Measurements from ENCODE around the gene OBI1. TPM values are rescaled to one million over a fixed set of nuclear protein-coding genes. Genes with fewer than 3 reads are reported as not detected.

OBI1 gene
- total RNA-seq, 1 donor from 2014 or later = 16.3 TPM

DNA sequence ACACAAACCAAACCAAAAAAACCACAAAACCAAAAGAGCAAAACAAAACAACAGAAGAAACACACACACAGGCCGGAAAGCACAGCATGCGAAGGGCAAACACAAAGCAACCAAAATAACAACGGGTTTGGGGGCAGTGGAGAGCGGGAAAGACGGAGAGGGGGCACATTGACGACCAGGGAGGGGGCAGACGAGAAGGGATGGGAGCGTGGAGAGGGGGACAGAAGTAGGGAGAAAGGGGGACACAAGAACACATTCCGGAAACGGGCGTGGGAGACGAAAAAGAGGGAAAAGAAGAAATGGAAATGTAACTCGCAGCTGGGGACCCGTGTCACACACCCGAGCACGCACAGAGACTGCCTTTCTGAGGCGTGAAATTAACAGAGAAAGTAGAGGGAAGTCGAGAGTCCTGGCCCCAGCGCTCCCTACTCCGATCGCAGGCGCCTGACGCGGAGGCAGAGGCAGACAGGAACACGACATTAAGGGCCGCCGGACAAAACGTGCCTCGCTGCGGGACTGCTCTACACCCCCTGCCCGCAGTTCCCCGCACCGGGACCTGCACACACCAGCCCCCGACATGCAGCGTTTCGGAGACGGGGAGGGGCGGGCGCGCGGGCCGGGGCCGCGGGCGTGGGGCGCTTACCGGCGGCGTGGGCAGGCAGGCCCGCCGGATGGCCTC, 56.3 kb downstream of the OBI1 start:
- no peak for DNase-seq

DNA sequence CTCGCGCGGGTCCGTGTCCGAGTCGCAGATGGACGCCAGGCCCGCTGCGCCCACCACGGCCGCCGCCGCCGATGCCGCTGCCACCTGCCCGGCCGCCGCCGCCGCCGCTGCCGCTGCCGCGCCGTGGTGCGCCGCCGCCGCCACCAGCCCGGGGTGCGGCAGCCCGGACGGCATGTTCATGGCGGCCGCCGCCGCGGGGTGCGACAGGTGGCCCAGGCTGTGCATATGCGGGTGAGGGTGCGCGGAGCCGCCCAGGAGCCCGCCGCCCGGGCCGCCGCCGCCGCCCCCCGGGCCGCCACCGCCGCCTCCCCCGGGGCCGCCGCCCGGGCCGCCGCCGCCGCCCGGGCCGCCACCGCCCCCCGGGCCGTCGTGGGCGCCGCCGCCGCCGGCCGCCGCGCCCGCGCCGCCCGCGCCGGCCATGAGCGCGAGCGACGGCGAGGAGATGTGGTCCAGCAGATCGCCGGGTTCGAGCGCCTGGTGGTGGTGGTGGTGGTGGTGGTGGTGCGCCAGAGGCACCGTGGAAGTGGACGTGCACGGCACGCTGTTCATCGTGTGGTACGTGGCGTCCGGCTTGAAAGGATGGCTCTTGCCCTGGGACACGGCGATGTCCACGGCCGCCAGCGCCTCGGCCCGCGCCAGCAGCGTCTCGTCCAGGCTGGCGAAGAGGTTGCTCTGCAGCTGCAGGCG, 56.9 kb downstream of the OBI1 start:
- DNase-seq = no peak

DNA sequence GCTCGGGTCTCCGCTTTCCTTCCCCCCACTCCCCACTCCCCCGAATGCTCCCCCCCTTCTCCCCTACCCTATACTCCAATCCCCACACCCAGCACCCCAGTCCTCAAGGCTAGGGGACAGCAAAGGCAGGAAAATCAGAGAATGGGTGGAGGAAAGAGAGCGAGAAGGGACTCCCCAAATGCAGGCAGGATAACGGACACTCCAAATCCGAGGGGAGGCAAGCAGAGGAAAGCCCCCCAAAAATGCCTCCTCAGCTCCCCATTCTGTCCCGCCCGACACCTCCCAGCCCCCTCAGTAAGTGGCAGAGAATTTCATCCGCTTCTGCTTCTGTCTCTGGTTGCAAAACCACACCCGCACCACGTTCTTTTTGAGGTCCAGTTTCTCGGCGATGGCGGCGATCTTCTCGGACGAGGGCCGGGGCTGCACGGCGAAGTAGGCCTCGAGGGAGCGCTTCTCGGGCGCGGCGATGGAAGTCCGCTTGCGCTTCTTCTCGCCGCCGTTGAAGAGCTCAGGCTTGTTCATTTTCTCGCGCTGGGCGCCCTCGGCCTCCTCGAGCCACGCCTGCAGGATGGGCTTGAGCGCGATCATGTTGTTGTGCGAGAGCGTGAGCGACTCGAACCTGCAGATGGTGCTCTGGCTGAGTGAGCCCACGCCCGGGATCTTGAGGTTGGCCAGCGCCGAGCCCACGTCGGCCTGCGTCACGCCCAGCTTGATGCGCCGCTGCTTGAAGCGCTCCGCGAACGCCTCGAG, 57.7 kb downstream of the OBI1 start:
- DNase-seq = no peak

DNA sequence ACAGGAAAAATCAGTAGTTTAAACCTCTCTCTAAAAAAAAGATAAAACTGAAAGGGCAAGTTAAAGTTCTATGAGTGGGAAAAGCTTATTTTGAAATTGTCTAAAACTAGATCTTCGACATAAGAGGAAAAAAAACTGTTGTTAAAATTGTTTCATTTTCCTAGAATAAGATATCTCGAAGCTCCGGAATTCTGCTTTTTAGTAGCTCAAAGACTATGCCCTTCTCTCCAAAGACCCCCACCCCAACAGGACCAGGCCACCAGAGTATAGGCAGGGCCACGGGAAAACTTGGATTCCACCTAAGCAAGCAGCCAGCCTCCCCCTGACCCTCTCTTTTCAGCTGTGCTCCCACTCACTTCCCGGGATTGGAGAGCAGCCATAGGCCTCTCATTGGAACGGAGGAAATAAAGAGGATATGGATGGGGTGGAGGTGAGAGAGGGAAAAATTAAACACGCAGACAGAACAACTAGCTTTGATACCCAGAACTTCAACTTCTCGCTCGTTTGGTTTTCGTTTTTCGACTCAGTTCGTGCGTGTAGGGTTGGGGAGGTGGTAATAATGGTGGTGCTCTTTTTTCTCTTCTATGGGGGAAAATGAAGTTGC, 58.6 kb downstream of the OBI1 start:
- DNase-seq = no peak

DNA sequence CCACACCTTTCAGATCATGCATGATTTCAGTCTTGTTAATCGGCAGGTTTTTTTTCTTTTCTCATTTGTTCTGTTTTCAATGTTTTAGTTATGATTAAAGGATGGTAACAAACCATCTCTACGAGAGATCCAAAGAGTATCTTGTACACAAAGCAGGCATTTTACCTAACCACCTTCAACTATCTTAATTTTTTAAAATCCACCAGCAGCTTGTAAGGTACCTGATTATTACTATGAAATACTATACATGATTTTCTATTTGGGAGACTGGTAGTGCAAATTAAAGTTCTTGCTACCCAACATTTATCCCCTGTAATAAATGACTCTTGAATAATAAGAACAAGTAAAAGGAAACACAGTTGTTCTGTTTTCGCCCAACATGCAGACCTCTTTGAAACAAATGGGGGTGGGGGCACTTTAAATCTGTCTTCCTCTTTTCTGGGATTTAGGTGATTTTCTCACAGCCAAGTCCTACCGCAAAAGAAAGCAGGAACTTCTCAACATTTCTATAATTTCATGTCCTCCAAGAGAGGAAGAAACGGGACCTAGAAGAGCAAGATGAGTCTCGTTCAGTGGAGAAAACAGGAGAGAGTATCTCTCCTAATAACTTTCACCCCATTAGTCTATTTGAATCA, 59.2 kb downstream of the OBI1 start:
- no peak for DNase-seq

DNA sequence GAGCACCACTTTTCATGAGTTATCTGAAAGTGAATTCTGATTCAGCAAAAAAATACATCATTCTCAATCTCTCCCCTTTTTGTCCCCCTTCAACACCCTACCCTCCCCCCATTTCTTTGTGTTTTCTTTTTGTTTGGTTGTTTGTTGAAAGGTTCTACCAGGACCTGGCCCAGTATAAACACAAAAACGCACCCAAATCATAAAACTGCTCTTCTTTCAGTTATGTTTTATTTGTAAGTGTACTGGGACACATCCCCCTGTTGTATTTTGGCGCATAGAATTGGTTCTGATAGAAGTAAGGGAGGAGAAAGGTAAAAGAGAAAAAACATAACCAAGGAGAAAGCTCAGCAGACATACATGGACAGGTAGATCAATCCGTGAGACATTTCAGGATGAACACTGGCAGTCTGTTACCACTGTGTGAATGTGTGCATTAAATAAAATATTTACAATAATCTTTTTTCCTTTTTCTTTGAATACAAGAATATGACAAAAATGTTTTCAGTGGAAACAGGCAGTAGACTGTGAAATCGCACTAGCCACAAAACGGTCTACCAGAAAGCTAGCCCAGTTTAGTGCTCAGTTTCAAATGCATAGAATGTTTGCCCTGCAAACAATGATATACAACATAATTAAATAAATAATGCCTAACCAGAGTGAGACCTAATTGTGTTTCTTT, 59.9 kb downstream of the OBI1 start:
- DNase-seq = no peak

DNA sequence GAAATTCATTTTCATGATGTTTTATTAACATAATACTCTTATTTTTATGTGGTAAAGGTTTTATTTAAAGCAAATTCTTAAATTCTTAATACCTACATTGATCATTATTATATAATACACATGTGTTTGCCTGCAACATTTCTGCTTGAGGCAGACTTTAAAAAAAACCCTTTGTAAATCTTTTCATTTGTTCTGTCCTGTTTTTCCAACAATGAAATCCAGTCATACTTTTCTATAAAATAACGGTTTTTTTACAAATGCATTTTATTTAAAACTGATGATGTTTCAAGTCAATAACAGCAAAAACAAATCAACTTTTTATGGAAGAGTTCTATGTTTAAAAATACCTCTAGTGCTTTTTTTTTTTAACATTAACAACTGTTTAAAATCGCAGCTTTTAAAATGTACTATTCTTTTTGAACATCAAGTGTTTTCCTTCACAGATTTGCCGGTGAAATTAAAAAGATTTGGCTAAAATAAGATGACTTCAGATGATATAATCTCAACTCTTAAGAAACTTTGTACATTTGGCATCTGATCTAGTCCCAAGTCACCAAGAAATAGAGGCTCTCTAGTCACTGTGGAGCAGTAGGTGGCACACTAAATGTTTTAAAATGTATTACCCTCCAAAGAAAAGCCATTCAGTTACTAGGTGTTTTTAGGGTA, 60.7 kb downstream of the OBI1 start:
- no peak for DNase-seq

DNA sequence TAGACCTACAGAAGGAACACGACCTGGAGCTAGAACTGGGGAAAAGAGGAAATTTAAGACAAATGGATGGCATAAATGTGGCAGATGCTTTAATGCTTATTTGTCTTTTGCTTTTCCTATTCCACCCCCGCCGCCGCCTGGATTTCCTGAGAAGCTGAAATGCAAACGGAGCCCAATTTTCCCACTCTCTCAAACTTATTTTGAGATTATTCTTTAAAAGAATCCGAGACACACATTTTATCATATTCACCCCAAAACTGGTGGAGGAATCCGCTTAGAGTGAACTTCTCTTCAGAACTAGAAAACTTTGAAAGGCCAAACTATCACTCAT, 61.4 kb downstream of the OBI1 start:
- no peak for DNase-seq

DNA sequence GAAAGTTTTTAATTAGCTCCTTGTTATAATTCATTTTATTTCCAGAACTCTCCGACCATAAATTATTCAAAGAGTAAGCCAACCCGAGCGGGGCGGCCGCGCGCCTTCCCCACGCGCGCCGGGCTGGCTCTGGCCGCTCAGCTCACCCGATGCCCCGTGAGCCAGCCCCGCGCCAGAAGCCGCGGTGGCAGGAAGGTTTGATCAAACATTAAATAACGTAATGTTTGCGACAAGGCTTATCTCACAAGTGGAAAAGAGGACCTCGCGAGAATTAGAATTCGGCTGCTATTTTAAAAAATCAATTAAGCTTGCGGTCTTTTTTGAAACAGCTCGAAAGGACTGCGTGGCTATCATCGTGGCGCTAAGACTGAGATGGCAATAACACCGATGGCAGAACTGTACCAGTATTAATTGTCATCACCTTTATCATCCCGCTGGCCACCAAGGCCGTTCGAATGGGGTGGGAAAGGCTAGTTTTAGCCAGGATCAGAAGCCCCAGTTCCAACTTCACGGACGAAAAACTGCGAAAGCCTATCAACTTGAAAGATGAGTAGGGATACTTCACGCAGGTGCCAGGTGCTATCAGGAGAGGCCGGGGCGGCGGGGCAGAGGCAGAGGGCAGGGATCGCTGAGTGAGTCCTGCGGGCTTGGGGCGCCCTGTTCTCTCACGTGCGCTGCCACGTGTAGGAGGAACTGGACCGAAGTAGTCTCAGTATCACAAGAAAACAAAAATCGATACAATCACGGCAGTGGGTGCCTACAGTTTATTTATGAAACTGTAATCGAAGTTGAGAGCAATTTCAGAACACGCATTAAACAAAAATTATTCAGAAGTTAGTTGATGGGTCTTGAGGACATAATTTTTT, 62.0 kb downstream of the OBI1 start:
- DNase-seq = no peak

DNA sequence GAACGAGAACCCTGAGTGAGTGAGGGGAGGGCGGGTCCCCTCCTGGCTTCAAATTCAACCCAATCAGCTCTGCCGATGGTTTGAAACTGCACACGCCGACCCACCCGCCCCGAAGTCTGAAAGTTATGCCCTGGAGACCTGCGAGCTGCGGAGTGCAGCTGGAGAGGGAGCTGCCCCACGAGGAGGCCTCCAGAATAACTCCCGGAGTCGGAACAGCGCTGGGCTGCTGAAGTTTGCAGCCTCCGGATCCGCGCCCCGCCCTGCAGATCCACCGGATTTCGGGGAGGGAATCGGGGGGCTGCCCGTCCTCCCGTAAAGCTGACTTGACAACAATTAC, 62.6 kb downstream of the OBI1 start:
- DNase-seq = no peak

DNA sequence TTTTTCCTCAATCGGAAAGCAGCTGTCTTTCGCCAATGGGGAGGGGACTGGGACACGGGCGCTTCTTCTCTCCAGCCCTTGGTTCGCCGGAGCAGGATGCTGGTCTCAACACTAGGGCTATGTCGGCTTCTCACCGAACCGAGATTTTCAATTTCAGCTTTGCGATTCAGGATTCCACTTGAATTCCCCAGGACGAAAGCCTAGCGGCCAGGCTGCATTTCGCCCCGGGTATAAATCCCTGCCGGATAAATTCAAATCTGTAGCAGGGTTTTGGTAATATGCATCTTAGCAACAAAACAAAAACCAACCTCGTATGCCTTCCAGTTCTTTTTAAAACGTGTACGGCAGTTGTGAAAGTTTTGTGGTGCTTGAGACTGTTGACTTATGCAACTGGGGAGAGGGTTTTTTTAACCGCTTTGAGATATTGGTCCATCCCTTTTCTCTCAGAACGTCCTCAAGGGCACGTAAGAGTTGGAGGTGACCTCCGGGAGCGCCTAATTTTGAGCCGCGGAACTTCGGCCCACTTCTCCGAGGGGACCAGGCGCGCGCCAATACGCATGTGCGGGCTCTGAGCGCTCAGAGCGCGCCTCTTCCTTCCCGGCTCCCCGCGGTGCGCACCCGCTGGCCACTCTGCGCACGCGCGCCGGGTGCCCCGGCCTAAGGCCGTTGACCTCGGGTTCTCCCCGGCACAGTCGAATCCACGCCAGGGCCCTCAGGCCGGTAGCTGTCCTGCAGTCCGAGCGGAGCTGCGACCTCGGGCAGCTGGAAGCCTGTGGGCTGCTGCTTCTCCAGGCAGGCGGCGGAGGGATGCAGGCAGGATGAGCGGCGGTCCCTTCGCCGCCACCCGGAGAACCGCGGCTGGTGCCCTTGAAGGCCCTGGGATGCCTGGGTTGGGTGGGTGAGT, 63.2 kb downstream of the OBI1 start:
- DNase-seq = no peak

DNA sequence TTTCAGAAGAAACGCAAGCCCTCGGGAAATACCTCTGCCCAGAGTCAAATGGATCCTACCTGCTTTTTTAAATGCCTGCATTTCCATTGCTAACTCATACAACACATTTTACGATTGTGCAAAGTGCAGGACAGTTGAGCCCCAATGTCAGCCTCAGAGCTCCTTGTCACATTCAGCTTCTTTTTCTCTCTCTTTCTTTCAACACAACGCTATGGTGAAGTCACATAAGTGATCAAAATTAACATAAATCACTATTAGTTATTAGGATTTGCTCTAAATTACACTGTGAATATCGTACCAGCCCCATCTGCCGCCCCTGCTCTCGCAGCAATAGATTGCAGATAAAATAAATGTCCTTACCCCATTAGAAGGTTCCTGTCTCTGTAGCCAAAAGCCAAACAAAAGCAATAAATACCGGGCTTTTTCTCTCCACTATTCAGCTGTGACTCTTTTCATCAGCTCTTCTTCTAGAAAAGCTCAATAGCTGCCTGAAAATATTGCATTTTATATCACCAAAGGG, 64.4 kb downstream of the OBI1 start:
- DNase-seq = no peak

DNA sequence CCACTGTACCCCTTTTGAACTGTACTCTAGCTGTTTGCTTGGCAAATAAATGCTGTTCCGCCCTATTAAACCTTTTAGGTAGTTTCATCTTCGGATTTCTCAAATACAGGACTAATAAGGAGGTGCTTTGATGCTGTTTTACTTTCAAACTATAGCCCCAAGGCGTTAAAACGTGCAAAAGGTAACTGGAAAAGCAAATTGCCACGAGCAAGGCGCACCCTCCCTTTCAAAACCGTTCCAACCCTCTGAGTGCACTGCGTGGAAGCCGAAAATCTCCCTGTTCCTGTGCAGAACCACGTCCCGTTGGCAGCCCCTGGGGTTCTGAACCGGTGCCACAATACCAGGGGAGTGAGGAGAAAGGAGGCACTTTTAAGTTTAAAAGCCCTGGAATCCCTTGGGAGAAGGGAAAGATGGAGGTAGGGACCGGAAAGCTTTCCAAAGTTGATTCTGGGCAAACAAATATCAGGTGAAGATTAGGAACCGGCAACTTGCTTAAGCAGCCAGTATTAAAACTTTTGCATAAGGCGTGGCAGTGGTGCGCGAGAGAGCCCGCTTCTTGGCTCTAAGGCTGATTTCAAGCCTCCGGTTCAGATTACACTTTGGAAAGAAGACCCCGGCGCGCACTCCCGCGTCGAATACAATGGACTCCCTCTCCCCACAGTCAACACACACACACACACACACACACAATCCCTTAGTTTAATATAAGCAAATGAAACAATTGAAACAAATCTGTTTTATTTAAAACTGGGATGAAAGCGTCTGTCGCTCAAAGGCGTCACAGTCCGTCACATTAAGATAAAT, 65.1 kb downstream of the OBI1 start:
- DNase-seq = no peak

DNA sequence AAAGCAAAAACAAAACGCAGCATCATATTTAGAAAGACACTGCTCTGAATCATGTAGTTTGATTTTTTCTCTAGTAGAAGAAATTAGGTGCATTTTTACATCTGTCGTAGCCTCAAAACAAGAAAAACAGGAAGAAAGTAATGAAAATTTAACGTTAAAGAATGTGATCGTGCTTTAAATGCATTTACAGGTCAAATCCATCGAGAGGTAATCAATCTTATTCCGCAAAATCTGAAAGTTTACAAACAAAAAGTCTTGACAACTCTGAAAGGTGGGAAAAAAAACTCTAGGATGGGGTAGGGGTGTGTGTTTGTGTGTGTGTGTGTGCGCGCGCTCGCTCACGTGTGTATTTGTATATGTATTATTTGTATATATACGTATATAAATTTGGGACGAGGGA, 65.8 kb downstream of the OBI1 start:
- no peak for DNase-seq

DNA sequence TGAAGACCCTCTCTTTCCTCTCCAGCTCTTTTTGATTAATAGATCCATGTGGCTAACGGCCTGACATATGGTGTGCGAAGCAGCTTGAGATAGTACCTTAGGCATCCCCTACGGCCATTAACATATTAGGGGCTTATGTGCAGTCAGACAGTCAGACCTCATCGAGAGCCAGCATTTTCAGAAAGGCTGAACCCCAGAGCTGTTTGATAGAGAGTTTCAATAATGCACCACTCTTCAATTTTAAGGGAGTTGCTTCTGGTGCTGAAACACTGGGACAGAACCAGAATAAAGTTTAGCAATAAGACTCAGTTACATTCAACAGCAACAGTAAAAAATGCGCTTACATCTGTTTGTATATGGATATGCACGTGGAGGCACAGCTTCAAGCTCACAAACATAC, 66.4 kb downstream of the OBI1 start:
- no peak for DNase-seq

DNA sequence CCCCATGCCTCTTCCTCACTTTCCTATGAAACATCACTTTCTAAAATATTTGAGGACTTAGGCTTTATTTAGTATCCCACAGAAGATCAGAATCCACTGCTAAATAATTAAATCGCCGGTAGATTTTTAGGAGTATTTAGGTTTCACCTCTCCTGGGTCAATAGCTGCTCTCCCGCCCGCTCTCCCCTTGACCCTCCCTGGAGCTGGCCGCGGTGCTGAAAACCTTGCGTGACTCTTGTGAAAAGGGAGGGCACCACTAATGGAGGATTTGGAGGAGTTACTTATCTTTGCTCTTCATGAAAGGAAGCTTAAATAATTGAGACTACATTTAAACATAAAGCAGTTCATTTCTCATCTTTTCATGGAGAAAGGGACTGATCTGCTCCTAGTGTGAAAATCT, 69.7 kb downstream of the OBI1 start:
- DNase-seq = no peak

DNA sequence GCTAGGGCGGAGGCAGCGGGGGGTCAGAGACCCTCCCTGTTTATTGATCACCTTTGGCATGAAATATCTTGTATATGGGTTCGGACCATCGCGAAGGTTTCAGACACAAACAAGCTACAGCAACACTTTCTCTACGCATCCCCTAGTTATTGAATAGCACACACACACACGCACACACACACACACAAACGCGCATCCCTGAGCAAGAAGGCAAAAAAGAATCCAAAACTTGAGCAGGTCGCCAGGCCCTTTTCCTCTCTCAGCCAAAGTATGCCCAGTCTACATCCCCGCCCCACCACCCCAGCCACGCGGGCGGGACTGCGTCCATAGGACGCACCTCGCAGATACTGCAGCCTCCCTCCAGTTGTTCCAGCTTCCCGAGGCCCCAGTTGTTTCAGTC, 71.6 kb downstream of the OBI1 start:
- no peak for DNase-seq

DNA sequence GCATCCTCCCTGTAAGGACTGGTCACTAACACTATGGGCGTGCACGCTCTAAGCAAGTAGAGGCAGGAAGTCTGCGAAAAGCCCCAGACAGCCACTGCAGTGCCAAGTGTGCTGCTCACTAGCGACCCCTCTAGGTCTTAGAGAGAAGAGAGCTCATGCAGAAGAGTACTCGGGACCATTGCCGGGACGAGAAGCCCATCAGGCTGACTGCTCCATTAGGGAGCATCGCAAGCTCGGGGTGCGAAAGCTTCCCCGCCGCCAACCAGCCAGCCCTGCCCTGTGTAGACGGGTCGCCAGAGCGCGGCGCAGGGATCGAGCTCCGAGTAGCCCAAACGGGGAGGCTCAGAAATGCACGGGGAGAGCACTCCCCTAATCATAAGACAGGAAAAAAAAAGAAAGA, 72.2 kb downstream of the OBI1 start:
- DNase-seq = no peak

DNA sequence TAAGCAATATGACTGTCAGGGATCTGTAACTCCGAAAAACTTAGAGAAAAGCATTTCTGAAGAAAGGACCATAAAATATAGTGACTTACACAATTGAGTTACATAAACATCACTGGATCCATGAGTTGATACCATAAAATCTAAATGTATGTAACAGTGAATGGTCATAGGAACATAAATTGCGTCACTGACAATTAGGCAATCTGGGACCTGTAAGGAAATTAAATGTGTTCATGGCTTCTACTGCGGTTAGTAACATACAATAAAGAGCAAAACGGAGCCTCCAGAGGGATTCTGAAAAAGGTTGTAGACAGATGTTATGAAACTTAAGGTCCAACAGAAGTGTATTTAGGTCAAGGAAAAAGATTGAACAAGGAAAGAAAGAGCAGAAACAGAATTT, 82.7 kb downstream of the OBI1 start:
- no peak for DNase-seq

Data from skin of body (tissue), 2 donors.